COLO668 (cell line): ENCODE data around the gene SELENON.

Experiments
- DNase-seq: peaks from one replicate; lab custom pipeline; 2025; ENCODE audit not compliant: unreplicated experiment; lab: John Stamatoyannopoulos, UW

The SELENON gene

GRCh38 chr1:25861316-25862286 is 61.6 kb downstream of the SELENON start:
- DNase-seq, result no peak

- DNase-seq, result no peak
Observed at GRCh38 chr1:25862785-25863485, 62.9 kb downstream of the SELENON start.

- no peak for DNase-seq
Observed at GRCh38 chr1:25863486-25864262, 63.7 kb downstream of the SELENON start.

- DNase-seq, result no peak
Observed at GRCh38 chr1:25864434-25864833, 64.4 kb downstream of the SELENON start.

GRCh38 chr1:25866288-25866687 is 66.3 kb downstream of the SELENON start:
- DNase-seq, result no peak

GRCh38 chr1:25867210-25867991 is 67.4 kb downstream of the SELENON start:
- peak; percentile 47 for DNase-seq
